Tibial nerve (tissue), 4 donors: ENCODE measurements around the gene GATAD2A. TPM values are rescaled to one million over a fixed set of nuclear protein-coding genes. Genes with fewer than 3 reads are reported as not detected.

ENCODE experiments used
- DNase-seq, 2 donors: peaks; one replicate each; pipeline ENCODE4 v3.0.0-alpha.2; 2019; ENCODE audit warnings: low spot score in 2 of 2
- H3K27ac ChIP-seq, 4 donors: fragments of 200-600 bp; sonication (generic) in 3 of 4; one replicate each; pipeline ENCODE4 v1.5.1; 2017 to 2019; ENCODE audit warnings: mild to moderate bottlenecking in 1 of 4
- H3K27me3 ChIP-seq, 2 donors: fragments of 200-600 bp; sonication (generic) in 1 of 2; one replicate each; pipeline versions ENCODE4 v1.5.1 to v1.6.0; 2017 to 2019
- H3K36me3 ChIP-seq, 3 donors: fragments of 200-600 bp; sonication (generic); one replicate each; pipeline ENCODE4 v1.5.1; 2018 to 2019
- H3K4me1 ChIP-seq, 4 donors: fragments of 200-600 bp; sonication (generic) in 3 of 4; one replicate each; pipeline ENCODE4 v1.5.1; 2017 to 2019
- H3K4me3 ChIP-seq, 4 donors: fragments of 200-600 bp; sonication (generic) in 3 of 4; one replicate each; pipeline ENCODE4 v1.5.1; 2017 to 2019; ENCODE audit warnings: mild to moderate bottlenecking in 1 of 4, moderate library complexity in 1 of 4
- H3K9me3 ChIP-seq, 4 donors: fragments of 200-600 bp; sonication (generic) in 3 of 4; one replicate each; pipeline ENCODE4 v1.5.1; 2017 to 2019
- CTCF ChIP-seq, 5 experiments: fragments of 200-600 bp in 3 of 5; fragments of 450-650 bp in 2 of 5; sonication (generic) in 3 of 5; IDR thresholded peaks; one replicate each; pipeline ENCODE4 v1.5.1; 2016 to 2019; ENCODE audit warnings: antibody characterized with exemption in 5 of 5, mild to moderate bottlenecking in 3 of 5, moderate library complexity in 2 of 5
- EP300 ChIP-seq, 2 donors: sonication (generic); formaldehyde crosslinking; IDR thresholded peaks; one replicate each; pipeline ENCODE4 v1.6.1; 2017; ENCODE audit warnings: antibody characterized with exemption in 2 of 2, mild to moderate bottlenecking in 1 of 2
- POLR2A ChIP-seq, 2 donors: fragments of 450-650 bp; IDR thresholded peaks; one replicate each; pipeline ENCODE4 v1.6.1; 2017; ENCODE audit warnings: antibody characterized with exemption in 2 of 2, mild to moderate bottlenecking in 2 of 2, moderate library complexity in 2 of 2
- WGBS, 2 donors: methylation state at CpG; one replicate each; pipeline ENCODE4 v1.1.5; 2018; 5-methylcytosine and 5-hydroxymethylcytosine counted together
- total RNA-seq, 4 donors: library from RNA; depleted of rRNA; stranded (reverse); fragments of >200 nt; gene quantifications; one replicate each; pipeline ENCODE4 v1.1.0, GENCODE V29; 2016

The GATAD2A gene
- total RNA-seq, 4 donors from 2014 or later = 34.1 to 69.6 (median 36.8) TPM

GRCh38 chr19:19495614-19496603, 90.4 kb downstream of the GATAD2A start:
- Histone ChIP-seq H3K36me3 (peaks cover 5 to 92% (median 26%) of the 10 kb centered on the region in 3 donors), H3K4me1 (peaks cover 0 to 8% (median 0%) of the 10 kb centered on the region in 4 donors), H3K9me3 (no peaks in the 10 kb centered on the region), H3K4me3 (no peak overlapping the region), H3K27ac (no peak overlapping the region), H3K27me3 (no peaks in the 10 kb centered on the region)
- WGBS, 2 donors = 89 to 90% methylated on average over 29 to 30 of the region's 30 CpGs
- DNase-seq = no peak
- TF ChIP-seq CTCF (IDR thresholded peaks at IDR 0.05) (no peak), POLR2A (IDR thresholded peaks at IDR 0.05) (no peak), EP300 (IDR thresholded peaks at IDR 0.05) (no peak)

GRCh38 chr19:19498255-19498991, 92.9 kb downstream of the GATAD2A start:
- no peak for DNase-seq
- peaks cover 0 to 7% (median 0%) of the 10 kb centered on the region in 4 donors for H3K4me1 ChIP-seq
- H3K9me3 ChIP-seq = no peaks in the 10 kb centered on the region
- 93% methylated on average over 33 of the region's 33 CpGs for WGBS, 2 donors
- H3K4me3 ChIP-seq = no peak overlapping the region
- peaks cover 8 to 97% (median 50%) of the 10 kb centered on the region in 3 donors for H3K36me3 ChIP-seq
- no peaks in the 10 kb centered on the region for H3K27me3 ChIP-seq
- no peak overlapping the region for H3K27ac ChIP-seq
- no peak for TF ChIP-seq EP300 (IDR thresholded peaks at IDR 0.05)
- TF ChIP-seq CTCF (IDR thresholded peaks at IDR 0.05) = no peak
- no peak for TF ChIP-seq POLR2A (IDR thresholded peaks at IDR 0.05)

GRCh38 chr19:19499272-19499995, 94.0 kb downstream of the GATAD2A start:
- Histone ChIP-seq H3K4me1 (no peaks in the 10 kb centered on the region), H3K36me3 (peaks cover 8 to 97% (median 44%) of the 10 kb centered on the region in 3 donors), H3K27me3 (no peaks in the 10 kb centered on the region), H3K4me3 (no peak overlapping the region), H3K27ac (no peak overlapping the region), H3K9me3 (no peaks in the 10 kb centered on the region)
- TF ChIP-seq CTCF (IDR thresholded peaks at IDR 0.05) = no peak
- no peak for TF ChIP-seq POLR2A (IDR thresholded peaks at IDR 0.05)
- TF ChIP-seq EP300 (IDR thresholded peaks at IDR 0.05) = no peak
- no peak for DNase-seq
- whole genome bisulfite sequencing, 2 donors = 81 to 85% methylated on average over 16 to 18 of the region's 18 CpGs

- DNase-seq = no peak
- Histone ChIP-seq H3K9me3 (no peaks in the 10 kb centered on the region), H3K4me1 (peaks cover 0 to 1% (median 0%) of the 10 kb centered on the region in 4 donors), H3K27ac (no peak overlapping the region), H3K4me3 (no peak overlapping the region), H3K27me3 (no peaks in the 10 kb centered on the region), H3K36me3 (peaks cover 10 to 100% (median 42%) of the 10 kb centered on the region in 3 donors)
- TF ChIP-seq POLR2A (IDR thresholded peaks at IDR 0.05) (no peak), EP300 (IDR thresholded peaks at IDR 0.05) (no peak), CTCF (IDR thresholded peaks at IDR 0.05) (no peak)
- WGBS, 2 donors = 85% methylated on average over 21 to 28 of the region's 34 CpGs
These were observed 95.6 kb downstream of the GATAD2A start for GRCh38 chr19:19500975-19501644.
